ENCODE data around the gene CTNNBL1. TPM values are rescaled to one million over a fixed set of nuclear protein-coding genes. Genes with fewer than 3 reads are reported as not detected.

CTNNBL1 gene
- total RNA-seq, 2 donors from 2014 or later = 36.6 to 50.7 TPM

- intact Hi-C loops (cut with DNase I) = no loop called here
- no peak overlapping the region for H3K4me3 ChIP-seq
- no peaks in the 10 kb centered on the region for H3K27me3 ChIP-seq
- no peak overlapping the region for H3K27ac ChIP-seq
- H3K9ac ChIP-seq (ENCODE audit: low read depth in 2 of 2, low read length in 2 of 2) = no peak overlapping the region
- DNase-seq = no peak
- H3K36me3 ChIP-seq = no peaks in the 10 kb centered on the region
- H3K4me1 ChIP-seq = no peaks in the 10 kb centered on the region
- TF ChIP-seq CTCF (IDR thresholded peaks at IDR 0.05) = no peak
- H3K9me3 ChIP-seq = no peaks in the 10 kb centered on the region
Measured at GRCh38 chr20:37726971-37727956, 33.4 kb downstream of the CTNNBL1 start.

- no peaks in the 10 kb centered on the region for H3K4me1 ChIP-seq
- no peaks in the 10 kb centered on the region for H3K9me3 ChIP-seq
- H3K27me3 ChIP-seq = no peaks in the 10 kb centered on the region
- intact Hi-C loops (cut with DNase I) = no loop called here
- DNase-seq = no peak
- H3K36me3 ChIP-seq = no peaks in the 10 kb centered on the region
- H3K4me3 ChIP-seq = no peak overlapping the region
- H3K9ac ChIP-seq (ENCODE audit: low read depth in 2 of 2, low read length in 2 of 2) = no peak overlapping the region
- no peak for TF ChIP-seq CTCF (IDR thresholded peaks at IDR 0.05)
- H3K27ac ChIP-seq = no peak overlapping the region
Measured at GRCh38 chr20:37727957-37728634, 34.3 kb downstream of the CTNNBL1 start.

GRCh38 chr20:37728635-37728983 is 34.8 kb downstream of the CTNNBL1 start:
- Histone ChIP-seq H3K9me3 (no peaks in the 10 kb centered on the region), H3K9ac (ENCODE audit: low read depth in 2 of 2, low read length in 2 of 2) (no peak overlapping the region), H3K27ac (no peak overlapping the region), H3K4me1 (no peaks in the 10 kb centered on the region), H3K4me3 (no peak overlapping the region), H3K36me3 (no peaks in the 10 kb centered on the region), H3K27me3 (no peaks in the 10 kb centered on the region)
- no peak for TF ChIP-seq CTCF (IDR thresholded peaks at IDR 0.05)
- intact Hi-C loops (cut with DNase I) = no loop called here
- no peak for DNase-seq

- H3K4me3 ChIP-seq = no peak overlapping the region
- intact Hi-C loops (cut with DNase I) = no loop called here
- H3K27me3 ChIP-seq = no peaks in the 10 kb centered on the region
- H3K9ac ChIP-seq (ENCODE audit: low read depth in 2 of 2, low read length in 2 of 2) = no peak overlapping the region
- H3K27ac ChIP-seq = no peak overlapping the region
- H3K36me3 ChIP-seq = no peaks in the 10 kb centered on the region
- H3K4me1 ChIP-seq = no peaks in the 10 kb centered on the region
- H3K9me3 ChIP-seq = no peaks in the 10 kb centered on the region
- DNase-seq = no peak
- TF ChIP-seq CTCF (IDR thresholded peaks at IDR 0.05) = no peak
Measured at GRCh38 chr20:37729452-37729851, 35.6 kb downstream of the CTNNBL1 start.

- H3K4me3 ChIP-seq = no peak overlapping the region
- H3K27me3 ChIP-seq = no peaks in the 10 kb centered on the region
- intact Hi-C loops (cut with DNase I) = no loop called here
- no peak overlapping the region for H3K9ac ChIP-seq (ENCODE audit: low read depth in 2 of 2, low read length in 2 of 2)
- H3K4me1 ChIP-seq = no peaks in the 10 kb centered on the region
- H3K27ac ChIP-seq = no peak overlapping the region
- no peak for DNase-seq
- no peaks in the 10 kb centered on the region for H3K36me3 ChIP-seq
- no peaks in the 10 kb centered on the region for H3K9me3 ChIP-seq
- no peak for TF ChIP-seq CTCF (IDR thresholded peaks at IDR 0.05)
Measured at GRCh38 chr20:37729909-37730308, 36.1 kb downstream of the CTNNBL1 start.

Data from colonic mucosa (tissue), 4 donors.